HepG2 (cell line): ENCODE results near the gene LRFN2. TPM values are rescaled to one million over a fixed set of nuclear protein-coding genes. Genes with fewer than 3 reads are reported as not detected.

Experiments used
- ATAC-seq: fragments of 200-7000 bp; cut with Tn5 transposase; 3 replicates; pipeline ENCODE4 v1.9.1; 2020; ENCODE audit warnings: mild to moderate bottlenecking, moderate library complexity
- BruUV-seq: library from RNA; stranded (reverse); fragments of 400-500 nt; replicated peaks from 2 replicates; lab custom pipeline; 2021; lab: Mats Ljungman, UMichigan
- CTCF ChIA-PET: fragments of 300-600 bp; formaldehyde crosslinking; extraction: SDS; loops from one replicate; lab custom pipeline; 2021; ENCODE audit warnings: low total read pairs, inconsistent platforms, low intra/inter-chr PET ratio; lab: Yijun Ruan, JAX
- POLR2A ChIA-PET: fragments of 350-600 bp; sonication (Branson Sonifier 250); formaldehyde crosslinking; loops from one replicate; lab custom pipeline; 2020; ENCODE audit warnings: antibody characterized with exemption, inconsistent platforms; lab: Yijun Ruan, JAX
- DNase-seq: peaks from one replicate; pipeline ENCODE4 v3.0.0-alpha.2; 2015; ENCODE audit warnings: low spot score
- FAIRE-seq: peaks from 3 replicates; lab custom pipeline; 2011; peaks lifted over from hg19 to GRCh38; lab: Jason Lieb, UNC
- H2AFZ ChIP-seq: one replicate; pipeline ENCODE4 v1.6.1; 2011; ENCODE audit warnings: low read length, inconsistent platforms
- H3K27ac ChIP-seq: fragments of 300-600 bp; 3 replicates; pipeline ENCODE4 v1.8.0; 2011; ENCODE audit warnings: mixed run types, mild to moderate bottlenecking, mixed read lengths, low read length, inconsistent platforms; ENCODE audit not compliant: insufficient read depth; ENCODE audit errors: extremely low read length
- H3K27me3 ChIP-seq, 2 experiments: fragments of 200-600 bp in 1 of 2; 2 replicates in 1 of 2; 3 replicates in 1 of 2; pipeline versions ENCODE4 v1.6.0 to v1.8.0; 2011; ENCODE audit warnings: low read length in 2 of 2, mild to moderate bottlenecking in 2 of 2, moderate library complexity in 2 of 2, inconsistent platforms in 1 of 2; ENCODE audit not compliant: insufficient read depth in 2 of 2, control insufficient read depth in 1 of 2
- H3K36me3 ChIP-seq, 2 experiments: fragments of 200-600 bp in 1 of 2; replicated peaks in 1 of 2; 2 replicates in 1 of 2; 3 replicates in 1 of 2; pipeline versions ENCODE4 v1.5.1 to v1.8.0; 2011; ENCODE audit warnings: low read length in 2 of 2, inconsistent platforms in 1 of 2; ENCODE audit not compliant: insufficient read depth in 2 of 2, control insufficient read depth in 1 of 2
- H3K4me1 ChIP-seq: 2 replicates; pipeline ENCODE4 v1.5.1; 2012; ENCODE audit warnings: low read length, inconsistent platforms; ENCODE audit not compliant: insufficient read depth
- H3K4me2 ChIP-seq: 2 replicates; pipeline ENCODE4 v1.6.0; 2011; ENCODE audit warnings: low read depth, low read length, inconsistent platforms
- H3K4me3 ChIP-seq, 3 experiments: fragments of 200-600 bp in 1 of 3; sonication (generic), shearing (Covaris generic) in 1 of 3; replicated peaks in 1 of 3; 2 replicates each; pipeline ENCODE4 v1.5.1; 2011 to 2016; ENCODE audit warnings: low read length in 3 of 3, inconsistent platforms in 2 of 3, low read depth in 2 of 3, mild to moderate bottlenecking in 2 of 3, control low read depth in 1 of 3, mixed read lengths in 1 of 3; ENCODE audit not compliant: insufficient read depth in 1 of 3
- H3K79me2 ChIP-seq: one replicate; pipeline ENCODE4 v1.6.1; 2011; ENCODE audit warnings: low read length, inconsistent platforms; ENCODE audit not compliant: insufficient read depth
- H3K9ac ChIP-seq: 2 replicates; pipeline ENCODE4 v1.6.0; 2011; ENCODE audit warnings: mild to moderate bottlenecking, low read depth, low read length, inconsistent platforms; ENCODE audit not compliant: insufficient read depth
- H3K9me3 ChIP-seq: 2 replicates; pipeline ENCODE4 v1.5.1; 2012; ENCODE audit warnings: mild to moderate bottlenecking, low read length
- H4K20me1 ChIP-seq: 2 replicates; pipeline ENCODE4 v1.6.0; 2011; ENCODE audit warnings: inconsistent platforms, mild to moderate bottlenecking, low read length, moderate library complexity; ENCODE audit not compliant: insufficient read depth
- CHD4 ChIP-seq: fragments of 200-600 bp; sonication (generic); IDR thresholded peaks from 2 replicates; pipeline ENCODE4 v1.7.0; 2017; ENCODE audit warnings: mild to moderate bottlenecking, low read length, borderline replicate concordance
- IKZF1 ChIP-seq: fragments of 450-650 bp; IDR thresholded peaks from 2 replicates; pipeline ENCODE4 v1.7.1; 2016
- MTF2 ChIP-seq: sonication (generic); formaldehyde crosslinking; IDR thresholded peaks from 2 replicates; pipeline ENCODE4 v1.5.0; 2020; ENCODE audit warnings: missing genetic modification reagents, borderline replicate concordance
- NFRKB ChIP-seq: fragments of 450-650 bp; IDR thresholded peaks from 2 replicates; pipeline ENCODE4 v1.6.1; 2017
- PCBP1 ChIP-seq: fragments of 200-400 bp; formaldehyde crosslinking; IDR thresholded peaks from 2 replicates; pipeline ENCODE4 v1.6.1; 2017; ENCODE audit warnings: mild to moderate bottlenecking, low read depth, low read length, borderline replicate concordance
- PTBP1 ChIP-seq: fragments of 200-400 bp; formaldehyde crosslinking; IDR thresholded peaks from 2 replicates; pipeline ENCODE4 v1.6.1; 2018; ENCODE audit warnings: low read length, low read depth; ENCODE audit not compliant: poor library complexity, severe bottlenecking
- SP5 ChIP-seq: IDR thresholded peaks from 2 replicates; pipeline ENCODE4 v1.6.1; 2016; ENCODE audit warnings: low read depth, borderline replicate concordance
- SYNCRIP ChIP-seq: fragments of 200-400 bp; formaldehyde crosslinking; IDR thresholded peaks from 2 replicates; pipeline ENCODE4 v1.6.1; 2018; ENCODE audit warnings: mild to moderate bottlenecking, low read depth, low read length; ENCODE audit not compliant: insufficient read depth
- ZBTB44 ChIP-seq: sonication (generic); formaldehyde crosslinking; IDR thresholded peaks from 2 replicates; pipeline ENCODE4 v1.4.0; 2020; ENCODE audit warnings: missing genetic modification reagents
- ZNF468 ChIP-seq: sonication (generic); formaldehyde crosslinking; IDR thresholded peaks from 2 replicates; pipeline ENCODE4 v1.8.0; 2022; ENCODE audit warnings: mild to moderate bottlenecking, moderate library complexity, missing genetic modification reagents
- ZNF597 ChIP-seq: sonication (generic); formaldehyde crosslinking; IDR thresholded peaks from 2 replicates; pipeline ENCODE4 v1.5.0; 2020; ENCODE audit warnings: missing genetic modification reagents
- ZNF660 ChIP-seq: sonication (generic); formaldehyde crosslinking; IDR thresholded peaks from 2 replicates; pipeline ENCODE4 v1.5.1; 2020; ENCODE audit warnings: mild to moderate bottlenecking, low read depth, missing genetic modification reagents, borderline replicate concordance
- ZNF678 ChIP-seq: sonication (generic); formaldehyde crosslinking; IDR thresholded peaks from 2 replicates; pipeline ENCODE4 v1.4.0; 2020; ENCODE audit warnings: mild to moderate bottlenecking, missing genetic modification reagents
- ZNF747 ChIP-seq: sonication (generic); formaldehyde crosslinking; IDR thresholded peaks from 2 replicates; pipeline ENCODE4 v1.8.1; 2023; ENCODE audit warnings: missing genetic modification reagents, mild to moderate bottlenecking, borderline replicate concordance
- WGBS: methylation state at CpG from one replicate; pipeline ENCODE4 v1.1.6; 2017; ENCODE audit warnings: low lambda C conversion rate; 5-methylcytosine and 5-hydroxymethylcytosine counted together
- in situ Hi-C: cut with HindIII; loops from 2 replicates; pipeline ENCODE4 v1.10.0; 2017; ENCODE audit warnings: low pct_unique_long_range_greater_than_20kb; ENCODE audit not compliant: extremely low pct_ligation_motif_present
- intact Hi-C: fragments of 100-400 bp; cut with micrococcal nuclease; formaldehyde crosslinking; loops from one replicate; pipeline ENCODE4 v1.10.0; 2022; ENCODE audit not compliant: unreplicated experiment
- polyA plus RNA-seq, 8 experiments: library from polyadenylated mRNA; depleted of rRNA in 3 of 8; stranded (reverse) in 7 of 8; unstranded in 1 of 8; fragments of >200 nt; fragmentation: Illumina TruSeq in 4 of 8; extraction: Trizol in 4 of 8; gene quantifications; 2 replicates each; pipeline versions ENCODE4 v1.2.1 to v1.2.3, GENCODE V29; 2011 to 2016; ENCODE audit warnings: low read depth in 4 of 8, missing spikeins in 1 of 8, mixed read lengths in 1 of 8; ENCODE audit not compliant: insufficient read depth in 1 of 8
- total RNA-seq, 5 experiments: library from RNA; depleted of rRNA; stranded (reverse); fragments of >200 nt; fragmentation: Illumina TruSeq; extraction: Trizol; gene quantifications; 2 replicates each; pipeline ENCODE4 v1.2.3, GENCODE V29; 2016; ENCODE audit warnings: low read depth in 1 of 5
- TF ChIP-seq, protein P1 (sequence below): IDR thresholded peaks from 2 replicates; pipeline ENCODE4 v1.6.1; 2012; ENCODE audit warnings: low read depth, low read length, improper control_type of control experiment

The LRFN2 gene
- total and polyA plus RNA-seq, 2 of the 13 experiments (the other 11 are each of a cell fraction or from before 2014, with no cell fraction given): not detected

DNA sequence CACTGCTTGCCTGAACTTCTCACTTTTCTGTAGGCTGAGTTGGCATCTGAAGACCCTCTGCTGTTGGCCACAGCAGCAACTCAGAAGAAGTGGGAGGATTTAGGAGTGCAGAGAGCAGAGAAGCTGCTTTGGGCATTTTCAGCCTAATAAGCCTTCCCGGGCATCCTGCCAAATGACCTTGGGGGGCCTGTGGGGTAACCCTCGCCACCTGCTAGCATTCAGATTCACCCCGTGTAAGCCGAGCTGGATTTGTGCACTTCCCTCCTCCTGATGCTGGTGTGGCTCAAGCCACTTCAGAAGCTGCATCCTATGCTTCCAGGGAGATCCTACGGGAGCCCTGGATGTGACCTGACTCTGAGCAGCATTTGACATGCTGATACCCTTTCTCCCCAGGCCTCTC is 114.8 kb downstream of the LRFN2 start (continued):
- no peak for TF ChIP-seq ZNF660 (CRISPR knock-in tag)

- Histone ChIP-seq H3K79me2 (no peaks in the 10 kb centered on the region), H4K20me1 (no peaks in the 10 kb centered on the region), H3K9me3 (no peaks in the 10 kb centered on the region), H3K4me1 (no peaks in the 10 kb centered on the region), H3K4me2 (no peak overlapping the region), H3K9ac (no peak overlapping the region), H3K36me3 (no peaks in the 10 kb centered on the region), H2AFZ (no peak overlapping the region), H3K27me3 (peaks cover 0 to 8% of the 10 kb centered on the region in 2 experiments; a peak in 3 of 5 replicates), H3K4me3 (no peak overlapping the region), H3K27ac (no peak overlapping the region)
- intact Hi-C loops: no loop called here
- ChIA-PET POLR2A (no interaction called here), CTCF (no interaction called here)
- ATAC-seq (no peak), DNase-seq (no peak), FAIRE-seq (no peak)
- BruUV-seq: no TSS peak
- WGBS: 0% methylated on average over 1 of the region's 4 CpGs
- in situ Hi-C loops: no loop called here
- no peak for TF ChIP-seq SP5 (CRISPR knock-in tag)
- no peak for TF ChIP-seq CHD4
- TF ChIP-seq PTBP1: no peak
- no peak for TF ChIP-seq MTF2
- TF ChIP-seq, protein P1, sequence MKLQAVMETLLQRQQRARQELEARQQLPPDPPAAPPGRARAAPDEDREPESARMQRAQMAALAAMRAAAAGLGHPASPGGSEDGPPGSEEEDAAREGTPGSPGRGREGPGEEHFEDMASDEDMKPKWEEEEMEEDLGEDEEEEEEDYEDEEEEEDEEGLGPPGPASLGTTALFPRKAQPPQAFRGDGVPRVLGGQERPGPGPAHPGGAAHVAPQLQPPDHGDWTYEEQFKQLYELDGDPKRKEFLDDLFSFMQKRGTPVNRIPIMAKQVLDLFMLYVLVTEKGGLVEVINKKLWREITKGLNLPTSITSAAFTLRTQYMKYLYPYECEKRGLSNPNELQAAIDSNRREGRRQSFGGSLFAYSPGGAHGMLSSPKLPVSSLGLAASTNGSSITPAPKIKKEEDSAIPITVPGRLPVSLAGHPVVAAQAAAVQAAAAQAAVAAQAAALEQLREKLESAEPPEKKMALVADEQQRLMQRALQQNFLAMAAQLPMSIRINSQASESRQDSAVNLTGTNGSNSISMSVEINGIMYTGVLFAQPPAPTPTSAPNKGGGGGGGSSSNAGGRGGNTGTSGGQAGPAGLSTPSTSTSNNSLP: no peak
- TF ChIP-seq ZNF597 (CRISPR knock-in tag): no peak
- TF ChIP-seq NFRKB: no peak
- no peak for TF ChIP-seq SYNCRIP
- no peak for TF ChIP-seq IKZF1
- TF ChIP-seq ZNF678: no peak
- TF ChIP-seq ZBTB44 (CRISPR knock-in tag): no peak
- TF ChIP-seq ZNF468 (CRISPR knock-in tag): no peak
- no peak for TF ChIP-seq ZNF747 (CRISPR knock-in tag)
- TF ChIP-seq PCBP1: no peak
Observed at GRCh38 chr6:40471243-40471642, 115.9 kb downstream of the LRFN2 start.
